Brain microvascular endothelial cell (primary cell): Measurements from ENCODE around the gene POR.
"Not testable (repeated sequence)": the region's sequence is repeated elsewhere in the genome, so short reads cannot be mapped to it uniquely, and the experiment has no call there.

Experiments used
- DNase-seq: peaks from one replicate; pipeline ENCODE4 v3.0.0-alpha.2; 2020
- H3K27ac ChIP-seq: fragments of 250-450 bp; sonication (Bioruptor Pico); 2 replicates; pipeline ENCODE4 v1.5.1; 2020; ENCODE audit warnings: mild to moderate bottlenecking, moderate library complexity
- H3K27me3 ChIP-seq: fragments of 250-450 bp; sonication (Bioruptor Pico); replicated peaks from 2 replicates; pipeline ENCODE4 v1.5.1; 2020; ENCODE audit warnings: mild to moderate bottlenecking
- H3K36me3 ChIP-seq: fragments of 250-450 bp; sonication (Bioruptor Pico); replicated peaks from 2 replicates; pipeline ENCODE4 v1.5.1; 2020; ENCODE audit warnings: mild to moderate bottlenecking
- H3K4me3 ChIP-seq: 2 replicates; pipeline ENCODE4 v1.5.1; 2011; ENCODE audit warnings: low read depth, mild to moderate bottlenecking, control low read depth, low read length, moderate library complexity
- in situ Hi-C: cut with HindIII; loops from 2 replicates; pipeline ENCODE4 v1.10.0; 2017; ENCODE audit warnings: low sequenced_read_pairs, low pct_ligation_motif_present
- TF ChIP-seq, protein P1 (sequence below): IDR thresholded peaks from 2 replicates; pipeline ENCODE4 v1.5.1; 2011; ENCODE audit warnings: low read depth, mild to moderate bottlenecking, moderate library complexity, low read length, control low read depth, inconsistent platforms; ENCODE audit errors: missing control alignments

The POR gene

DNA sequence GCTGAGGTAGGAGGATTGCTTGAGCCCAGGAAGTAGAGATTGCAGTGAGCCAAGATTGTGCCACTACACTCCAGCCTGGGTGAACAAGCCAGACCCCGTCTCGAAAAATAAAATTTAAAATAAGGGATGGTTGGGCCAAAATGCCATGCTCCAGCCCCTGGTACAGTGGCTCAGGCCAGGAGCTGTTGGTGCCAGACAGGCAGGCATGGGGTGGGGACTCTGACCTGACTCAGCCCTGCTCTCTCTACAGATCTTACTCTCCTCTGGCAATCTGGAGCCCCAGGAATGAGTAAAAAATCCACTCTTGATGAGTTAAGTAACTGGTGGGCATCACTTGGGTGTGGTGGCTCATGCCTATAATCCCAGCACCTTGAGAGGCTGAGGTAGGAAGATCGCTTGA is 87.9 kb downstream of the POR start:
- in situ Hi-C loops: no loop called here
- DNase-seq: no peak
- Histone ChIP-seq H3K4me3 (no peak overlapping the region), H3K27me3 (no peaks in the 10 kb centered on the region), H3K36me3 (peaks cover 17% of the 10 kb centered on the region), H3K27ac (no peak overlapping the region)
- TF ChIP-seq, protein P1, sequence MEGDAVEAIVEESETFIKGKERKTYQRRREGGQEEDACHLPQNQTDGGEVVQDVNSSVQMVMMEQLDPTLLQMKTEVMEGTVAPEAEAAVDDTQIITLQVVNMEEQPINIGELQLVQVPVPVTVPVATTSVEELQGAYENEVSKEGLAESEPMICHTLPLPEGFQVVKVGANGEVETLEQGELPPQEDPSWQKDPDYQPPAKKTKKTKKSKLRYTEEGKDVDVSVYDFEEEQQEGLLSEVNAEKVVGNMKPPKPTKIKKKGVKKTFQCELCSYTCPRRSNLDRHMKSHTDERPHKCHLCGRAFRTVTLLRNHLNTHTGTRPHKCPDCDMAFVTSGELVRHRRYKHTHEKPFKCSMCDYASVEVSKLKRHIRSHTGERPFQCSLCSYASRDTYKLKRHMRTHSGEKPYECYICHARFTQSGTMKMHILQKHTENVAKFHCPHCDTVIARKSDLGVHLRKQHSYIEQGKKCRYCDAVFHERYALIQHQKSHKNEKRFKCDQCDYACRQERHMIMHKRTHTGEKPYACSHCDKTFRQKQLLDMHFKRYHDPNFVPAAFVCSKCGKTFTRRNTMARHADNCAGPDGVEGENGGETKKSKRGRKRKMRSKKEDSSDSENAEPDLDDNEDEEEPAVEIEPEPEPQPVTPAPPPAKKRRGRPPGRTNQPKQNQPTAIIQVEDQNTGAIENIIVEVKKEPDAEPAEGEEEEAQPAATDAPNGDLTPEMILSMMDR: no peak

DNA sequence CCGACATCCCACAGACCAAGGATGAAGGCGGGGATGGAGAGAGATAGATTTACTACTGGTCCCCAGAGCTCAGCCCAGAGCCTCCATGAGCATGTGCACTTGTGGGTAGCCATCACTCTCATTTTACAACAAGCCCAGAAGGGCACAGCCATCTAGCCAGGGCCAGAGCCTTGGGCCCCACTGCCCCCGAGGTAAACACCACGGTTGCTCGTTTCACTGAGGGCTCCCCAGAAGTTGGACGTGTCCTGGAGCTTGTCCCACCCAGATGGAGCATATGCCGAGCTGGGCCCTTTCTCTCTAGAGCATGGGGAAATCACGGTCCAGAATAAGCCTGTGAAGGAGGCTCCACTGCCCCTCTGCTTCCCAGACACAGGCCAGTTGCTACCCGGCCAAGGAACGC is 88.4 kb downstream of the POR start:
- Histone ChIP-seq H3K36me3 (peaks cover 17% of the 10 kb centered on the region), H3K4me3 (no peak overlapping the region), H3K27me3 (no peaks in the 10 kb centered on the region), H3K27ac (no peak overlapping the region)
- TF ChIP-seq, protein P1: no peak
- no peak for DNase-seq
- in situ Hi-C loops: no loop called here

- H3K27ac ChIP-seq, in situ Hi-C loops, DNase-seq, H3K27me3 ChIP-seq, H3K4me3 ChIP-seq: not testable (repeated sequence)
- H3K36me3 ChIP-seq: peaks cover 18% of the 10 kb centered on the region
These were observed 90.0 kb downstream of the POR start for GRCh38 chr7:76005004-76005403.

DNA sequence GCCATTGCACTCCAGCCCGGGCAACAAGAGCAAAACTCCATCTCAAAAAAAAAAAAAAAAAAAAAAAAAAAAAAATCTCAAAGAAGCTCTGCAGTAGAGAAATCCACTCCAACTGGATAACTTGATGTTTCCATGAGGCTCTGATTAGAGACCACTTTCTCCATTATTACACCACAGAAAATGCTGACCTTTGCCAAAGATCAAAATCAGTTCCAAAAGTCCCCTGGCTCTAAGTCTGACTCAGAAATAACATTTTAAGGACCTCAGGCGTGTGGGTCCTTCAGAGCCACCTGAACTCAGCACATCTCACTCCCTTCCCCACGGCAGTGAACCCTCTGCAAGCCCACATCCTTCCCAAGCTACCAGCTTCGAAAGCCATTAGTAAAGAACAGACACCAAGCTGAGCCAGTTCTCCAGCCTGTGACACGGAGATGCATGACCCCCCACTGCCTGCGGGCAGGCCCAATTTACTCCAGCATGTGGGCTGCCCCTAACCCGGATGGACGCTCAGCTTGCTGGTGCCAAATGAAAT is 93.3 kb downstream of the POR start:
- Histone ChIP-seq H3K4me3 (no peak overlapping the region), H3K27ac (no peak overlapping the region), H3K36me3 (peaks cover 14% of the 10 kb centered on the region), H3K27me3 (no peaks in the 10 kb centered on the region)
- DNase-seq: no peak
- TF ChIP-seq, protein P1: no peak
- in situ Hi-C loops: no loop called here

GRCh38 chr7:76009672-76010600 is 95.0 kb downstream of the POR start:
- in situ Hi-C loops: no loop called here
- H3K27ac ChIP-seq: no peak overlapping the region
- DNase-seq: no peak

DNA sequence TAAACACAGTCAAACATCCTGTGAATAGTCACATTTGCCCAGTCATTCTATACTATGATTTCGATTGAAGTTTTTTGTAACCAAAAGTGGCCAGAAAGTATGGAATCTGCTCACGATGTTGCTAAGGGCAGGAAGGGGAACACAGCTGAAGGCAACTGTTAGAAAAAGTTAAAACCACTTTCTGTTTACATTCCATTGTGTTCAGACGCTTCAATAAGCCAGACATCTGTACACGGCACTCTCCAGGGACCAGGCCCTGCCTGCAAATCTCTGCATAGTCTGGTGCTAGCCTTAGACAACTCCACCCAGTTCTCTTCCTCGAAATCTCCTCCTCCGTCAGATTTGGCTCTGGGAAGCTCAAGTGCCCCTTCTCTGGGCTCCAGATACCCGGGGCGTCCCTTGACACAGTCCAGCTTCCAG is 96.5 kb downstream of the POR start:
- peak overlapping the region; percentile 68 for H3K27ac ChIP-seq
- in situ Hi-C loops: no loop called here
- DNase-seq: peak; percentile 82

More at GRCh38 chr7:76009672-76010600, 95.0 kb downstream of the POR start:
- TF ChIP-seq, protein P1: no peak
- Histone ChIP-seq H3K4me3 (no peak overlapping the region), H3K27me3 (no peaks in the 10 kb centered on the region), H3K36me3 (peaks cover 8% of the 10 kb centered on the region)

More for the DNA sequence above, 96.5 kb downstream of the POR start:
- TF ChIP-seq, protein P1: no peak
- Histone ChIP-seq H3K36me3 (peaks cover 3% of the 10 kb centered on the region), H3K27me3 (no peaks in the 10 kb centered on the region), H3K4me3 (no peak overlapping the region)
